K562 (cell line): ENCODE measurements around the gene LMO4. TPM values are rescaled to one million over a fixed set of nuclear protein-coding genes. Genes with fewer than 3 reads are reported as not detected.

Experiments
- CHD2 ChIP-seq: IDR thresholded peaks from 2 replicates; pipeline ENCODE4 v1.6.1; 2011; ENCODE audit warnings: low read depth, low read length
- CTBP1 ChIP-seq: fragments of 450-650 bp; IDR thresholded peaks from 2 replicates; pipeline ENCODE4 v1.6.1; 2016; ENCODE audit warnings: borderline replicate concordance
- KDM2B ChIP-seq: fragments of 250-450 bp; sonication (Bioruptor Pico); IDR thresholded peaks from 2 replicates; pipeline ENCODE4 v1.8.0; 2021; ENCODE audit warnings: mild to moderate bottlenecking, moderate library complexity
- L3MBTL2 ChIP-seq: fragments of 450-650 bp; IDR thresholded peaks from 2 replicates; pipeline ENCODE4 v1.6.1; 2016; ENCODE audit warnings: mild to moderate bottlenecking, moderate library complexity
- MTA1 ChIP-seq: fragments of 450-650 bp; IDR thresholded peaks from 2 replicates; pipeline ENCODE4 v1.6.1; 2017; ENCODE audit warnings: borderline replicate concordance
- MXI1 ChIP-seq: IDR thresholded peaks from 2 replicates; pipeline ENCODE4 v1.6.1; 2011; ENCODE audit warnings: low read depth, mild to moderate bottlenecking, improper control_type of control experiment, low read length
- NFRKB ChIP-seq: fragments of 450-650 bp; IDR thresholded peaks from 2 replicates; pipeline ENCODE4 v1.6.1; 2016; ENCODE audit warnings: low read depth
- PHF8 ChIP-seq: fragments of 200-600 bp; sonication (generic); IDR thresholded peaks from 2 replicates; pipeline ENCODE4 v1.6.1; 2012; ENCODE audit warnings: mixed run types, mild to moderate bottlenecking, inconsistent platforms, low read length, moderate library complexity, borderline replicate concordance
- PML ChIP-seq: IDR thresholded peaks from 2 replicates; pipeline ENCODE4 v1.6.1; 2012; ENCODE audit warnings: low read length, inconsistent platforms
- SMAD4 ChIP-seq: fragments of 250-450 bp; sonication (Bioruptor Pico); conservative IDR thresholded peaks from 2 replicates; pipeline ENCODE4 v1.8.0; 2021; ENCODE audit warnings: inconsistent platforms, mild to moderate bottlenecking, moderate library complexity
- TAF1 ChIP-seq: IDR thresholded peaks from 2 replicates; pipeline ENCODE4 v1.6.1; 2011; ENCODE audit warnings: mild to moderate bottlenecking, low read length, moderate library complexity; ENCODE audit not compliant: insufficient read depth, control insufficient read depth, severe bottlenecking; ENCODE audit errors: extremely low read depth
- ZNF174 ChIP-seq: fragments of 250-450 bp; sonication (Bioruptor Pico); IDR thresholded peaks from 2 replicates; pipeline ENCODE4 v1.4.0; 2020; ENCODE audit warnings: mild to moderate bottlenecking
- ZNF217 ChIP-seq: sonication (generic); formaldehyde crosslinking; IDR thresholded peaks from 2 replicates; pipeline ENCODE4 v1.8.0; 2022; ENCODE audit warnings: mild to moderate bottlenecking, missing genetic modification reagents
- ZNF589 ChIP-seq: fragments of 200-800 bp; sonication (Bioruptor generic); IDR thresholded peaks from 2 replicates; pipeline ENCODE4 v1.6.1; 2016; ENCODE audit warnings: low read depth, missing genetic modification characterization, missing compliant biosample characterization
- ZSCAN32 ChIP-seq: fragments of 450-650 bp; formaldehyde crosslinking; IDR thresholded peaks from 2 replicates; pipeline ENCODE4 v1.4.0; 2020; ENCODE audit warnings: mild to moderate bottlenecking, moderate library complexity
- polyA plus RNA-seq, 8 experiments: library from polyadenylated mRNA; depleted of rRNA in 4 of 8; stranded (reverse) in 5 of 8; unstranded in 3 of 8; fragments of >200 nt; fragmentation: Nextera tagmentation in 2 of 8; fragmentation: Illumina TruSeq in 1 of 8; extraction: Ambion mirVana in 2 of 8; extraction: Trizol in 1 of 8; gene quantifications; 2 replicates each; pipeline versions ENCODE4 v1.2.1 to v1.2.3, GENCODE V29; 2011 to 2014; ENCODE audit warnings: inconsistent platforms in 1 of 8, missing spikeins in 1 of 8
- total RNA-seq, 7 experiments: library from RNA; depleted of rRNA in 6 of 7; stranded (reverse); fragments of >200 nt in 6 of 7; fragmentation: Illumina TruSeq in 2 of 7; extraction: Trizol in 2 of 7; gene quantifications; 2 replicates each; pipeline versions ENCODE4 v1.2.1 to v1.2.3, GENCODE V29; 2011 to 2021; ENCODE audit warnings: low replicate concordance in 1 of 7
- TF ChIP-seq, protein P1 (sequence below): conservative IDR thresholded peaks from 2 replicates; pipeline ENCODE4 v1.6.1; 2011; ENCODE audit warnings: low read depth, mild to moderate bottlenecking, low read length; ENCODE audit not compliant: control insufficient read depth
- TF ChIP-seq, protein P2 (sequence below): sonication (generic); formaldehyde crosslinking; IDR thresholded peaks from 2 replicates; pipeline ENCODE4 v1.8.1; 2023; ENCODE audit warnings: mild to moderate bottlenecking, missing genetic modification reagents
- TF ChIP-seq, protein P3 (sequence below), 2 experiments: fragments of 450-650 bp; conservative IDR thresholded peaks; 2 replicates each; pipeline ENCODE4 v1.6.1; 2017; ENCODE audit warnings: mild to moderate bottlenecking in 2 of 2, moderate library complexity in 2 of 2
- TF ChIP-seq, protein P4 (sequence below), 2 experiments: IDR thresholded peaks; 2 replicates each; pipeline ENCODE4 v1.6.1; 2011; ENCODE audit warnings: borderline replicate concordance in 1 of 2, control low read depth in 1 of 2, low read depth in 1 of 2, low read length in 1 of 2, mild to moderate bottlenecking in 1 of 2, mixed read lengths in 1 of 2, moderate library complexity in 1 of 2; ENCODE audit not compliant: insufficient read depth in 1 of 2, insufficient read length in 1 of 2, poor library complexity in 1 of 2, severe bottlenecking in 1 of 2; ENCODE audit errors: extremely low read depth in 1 of 2
- TF ChIP-seq, protein P5 (sequence below): fragments of 250-450 bp; sonication (Bioruptor Pico); IDR thresholded peaks from 2 replicates; pipeline ENCODE4 v1.8.0; 2021; ENCODE audit warnings: moderate library complexity, mild to moderate bottlenecking, inconsistent platforms

Gene LMO4
- total and polyA plus RNA-seq, 9 of the 15 experiments (the other 6 are each of a cell fraction or from before 2014, with no cell fraction given): 3.1 to 35.3 (median 22.4) TPM

DNA sequence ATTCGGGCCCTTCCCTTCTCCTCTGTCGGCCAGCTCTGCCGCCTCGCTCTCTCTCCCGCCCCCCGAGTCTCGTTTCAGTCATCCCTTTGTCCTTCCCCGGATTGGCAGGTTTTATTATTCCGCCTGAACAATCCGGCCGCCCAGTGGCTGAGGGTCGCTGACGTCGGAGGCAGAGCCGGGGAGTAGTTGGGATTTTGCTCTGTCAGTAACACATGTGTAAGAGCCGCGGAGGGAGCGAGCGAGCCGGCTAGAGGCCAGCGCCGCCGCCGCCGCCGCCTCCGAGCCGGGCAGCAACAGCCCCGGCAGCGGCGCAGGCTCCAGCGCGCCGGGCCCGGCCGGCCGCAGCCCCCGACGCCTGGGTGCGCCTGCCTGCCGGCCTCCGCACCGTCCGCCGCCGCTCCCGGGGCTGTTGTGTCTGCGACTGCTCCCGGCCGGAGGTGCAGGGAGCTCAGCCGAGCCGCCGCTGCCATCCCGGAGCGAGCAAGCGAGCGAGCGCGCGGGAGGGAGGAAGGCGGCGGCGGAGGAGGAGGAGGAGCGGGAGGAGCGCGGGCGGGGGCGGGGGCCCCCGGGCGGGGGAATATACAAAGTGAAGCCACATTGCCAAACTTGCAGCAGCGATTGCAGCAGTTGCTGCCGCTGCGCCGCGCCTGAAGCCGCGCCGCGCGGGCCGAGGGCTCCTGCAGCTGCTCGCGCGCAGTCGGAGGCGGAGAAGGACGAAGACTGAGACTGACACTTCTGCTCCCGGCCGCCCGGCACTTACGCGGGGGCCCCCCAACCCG is at the start of gene LMO4 (continued):
- TF ChIP-seq ZSCAN32 (CRISPR knock-in tag) (peak; percentile 70; the same call in 1 of the 2 replicates), CHD2 (peak; percentile 52), L3MBTL2 (peak; percentile 60; the same call in 1 of the 2 replicates), ZNF589 (CRISPR knock-in tag) (peak; percentile 53; the same call in 1 of the 2 replicates), TAF1 (peak; percentile 88), SMAD4 (CRISPR knock-in tag) (peak; percentile 90), PML (peak; percentile 17; the same call in 1 of the 2 replicates), KDM2B (CRISPR knock-in tag) (no peak), MXI1 (peak; percentile 54; the same call in 1 of the 2 replicates), PHF8 (peak; percentile 84; the same call in 1 of the 2 replicates), ZNF217 (CRISPR knock-in tag) (no peak), ZNF174 (CRISPR knock-in tag) (no peak), CTBP1 (peak; percentile 37; the same call in 1 of the 2 replicates), NFRKB (peak; percentile 39; the same call in 1 of the 2 replicates), MTA1 (no peak)
- TF ChIP-seq, protein P1, sequence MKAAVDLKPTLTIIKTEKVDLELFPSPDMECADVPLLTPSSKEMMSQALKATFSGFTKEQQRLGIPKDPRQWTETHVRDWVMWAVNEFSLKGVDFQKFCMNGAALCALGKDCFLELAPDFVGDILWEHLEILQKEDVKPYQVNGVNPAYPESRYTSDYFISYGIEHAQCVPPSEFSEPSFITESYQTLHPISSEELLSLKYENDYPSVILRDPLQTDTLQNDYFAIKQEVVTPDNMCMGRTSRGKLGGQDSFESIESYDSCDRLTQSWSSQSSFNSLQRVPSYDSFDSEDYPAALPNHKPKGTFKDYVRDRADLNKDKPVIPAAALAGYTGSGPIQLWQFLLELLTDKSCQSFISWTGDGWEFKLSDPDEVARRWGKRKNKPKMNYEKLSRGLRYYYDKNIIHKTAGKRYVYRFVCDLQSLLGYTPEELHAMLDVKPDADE: peak; percentile 63; the same call in 1 of the 2 replicates
- TF ChIP-seq, protein P2, sequence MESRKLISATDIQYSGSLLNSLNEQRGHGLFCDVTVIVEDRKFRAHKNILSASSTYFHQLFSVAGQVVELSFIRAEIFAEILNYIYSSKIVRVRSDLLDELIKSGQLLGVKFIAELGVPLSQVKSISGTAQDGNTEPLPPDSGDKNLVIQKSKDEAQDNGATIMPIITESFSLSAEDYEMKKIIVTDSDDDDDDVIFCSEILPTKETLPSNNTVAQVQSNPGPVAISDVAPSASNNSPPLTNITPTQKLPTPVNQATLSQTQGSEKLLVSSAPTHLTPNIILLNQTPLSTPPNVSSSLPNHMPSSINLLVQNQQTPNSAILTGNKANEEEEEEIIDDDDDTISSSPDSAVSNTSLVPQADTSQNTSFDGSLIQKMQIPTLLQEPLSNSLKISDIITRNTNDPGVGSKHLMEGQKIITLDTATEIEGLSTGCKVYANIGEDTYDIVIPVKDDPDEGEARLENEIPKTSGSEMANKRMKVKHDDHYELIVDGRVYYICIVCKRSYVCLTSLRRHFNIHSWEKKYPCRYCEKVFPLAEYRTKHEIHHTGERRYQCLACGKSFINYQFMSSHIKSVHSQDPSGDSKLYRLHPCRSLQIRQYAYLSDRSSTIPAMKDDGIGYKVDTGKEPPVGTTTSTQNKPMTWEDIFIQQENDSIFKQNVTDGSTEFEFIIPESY (CRISPR knock-in tag): no peak
- TF ChIP-seq, protein P3, sequence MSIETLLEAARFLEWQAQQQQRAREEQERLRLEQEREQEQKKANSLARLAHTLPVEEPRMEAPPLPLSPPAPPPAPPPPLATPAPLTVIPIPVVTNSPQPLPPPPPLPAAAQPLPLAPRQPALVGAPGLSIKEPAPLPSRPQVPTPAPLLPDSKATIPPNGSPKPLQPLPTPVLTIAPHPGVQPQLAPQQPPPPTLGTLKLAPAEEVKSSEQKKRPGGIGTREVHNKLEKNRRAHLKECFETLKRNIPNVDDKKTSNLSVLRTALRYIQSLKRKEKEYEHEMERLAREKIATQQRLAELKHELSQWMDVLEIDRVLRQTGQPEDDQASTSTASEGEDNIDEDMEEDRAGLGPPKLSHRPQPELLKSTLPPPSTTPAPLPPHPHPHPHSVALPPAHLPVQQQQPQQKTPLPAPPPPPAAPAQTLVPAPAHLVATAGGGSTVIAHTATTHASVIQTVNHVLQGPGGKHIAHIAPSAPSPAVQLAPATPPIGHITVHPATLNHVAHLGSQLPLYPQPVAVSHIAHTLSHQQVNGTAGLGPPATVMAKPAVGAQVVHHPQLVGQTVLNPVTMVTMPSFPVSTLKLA (conservative IDR thresholded peaks at IDR 0.05): peak in 1 of 2 experiments; percentile 61; a peak in 2 of 4 replicates
- TF ChIP-seq, protein P4, sequence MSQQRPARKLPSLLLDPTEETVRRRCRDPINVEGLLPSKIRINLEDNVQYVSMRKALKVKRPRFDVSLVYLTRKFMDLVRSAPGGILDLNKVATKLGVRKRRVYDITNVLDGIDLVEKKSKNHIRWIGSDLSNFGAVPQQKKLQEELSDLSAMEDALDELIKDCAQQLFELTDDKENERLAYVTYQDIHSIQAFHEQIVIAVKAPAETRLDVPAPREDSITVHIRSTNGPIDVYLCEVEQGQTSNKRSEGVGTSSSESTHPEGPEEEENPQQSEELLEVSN (IDR thresholded peaks at IDR 0.05; ENCODE audit: borderline replicate concordance in 1 of 2, extremely low read depth in 1 of 2, insufficient read depth in 1 of 2, insufficient read length in 1 of 2, low read depth in 1 of 2, low read length in 1 of 2, poor library complexity in 1 of 2, severe bottlenecking in 1 of 2): peak; percentile 50 to 63
- TF ChIP-seq, protein P5, sequence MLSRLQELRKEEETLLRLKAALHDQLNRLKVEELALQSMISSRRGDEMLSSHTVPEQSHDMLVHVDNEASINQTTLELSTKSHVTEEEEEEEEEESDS (CRISPR knock-in tag): no peak
